Measurements from ENCODE around the gene RASAL1.

RASAL1 gene

DNA sequence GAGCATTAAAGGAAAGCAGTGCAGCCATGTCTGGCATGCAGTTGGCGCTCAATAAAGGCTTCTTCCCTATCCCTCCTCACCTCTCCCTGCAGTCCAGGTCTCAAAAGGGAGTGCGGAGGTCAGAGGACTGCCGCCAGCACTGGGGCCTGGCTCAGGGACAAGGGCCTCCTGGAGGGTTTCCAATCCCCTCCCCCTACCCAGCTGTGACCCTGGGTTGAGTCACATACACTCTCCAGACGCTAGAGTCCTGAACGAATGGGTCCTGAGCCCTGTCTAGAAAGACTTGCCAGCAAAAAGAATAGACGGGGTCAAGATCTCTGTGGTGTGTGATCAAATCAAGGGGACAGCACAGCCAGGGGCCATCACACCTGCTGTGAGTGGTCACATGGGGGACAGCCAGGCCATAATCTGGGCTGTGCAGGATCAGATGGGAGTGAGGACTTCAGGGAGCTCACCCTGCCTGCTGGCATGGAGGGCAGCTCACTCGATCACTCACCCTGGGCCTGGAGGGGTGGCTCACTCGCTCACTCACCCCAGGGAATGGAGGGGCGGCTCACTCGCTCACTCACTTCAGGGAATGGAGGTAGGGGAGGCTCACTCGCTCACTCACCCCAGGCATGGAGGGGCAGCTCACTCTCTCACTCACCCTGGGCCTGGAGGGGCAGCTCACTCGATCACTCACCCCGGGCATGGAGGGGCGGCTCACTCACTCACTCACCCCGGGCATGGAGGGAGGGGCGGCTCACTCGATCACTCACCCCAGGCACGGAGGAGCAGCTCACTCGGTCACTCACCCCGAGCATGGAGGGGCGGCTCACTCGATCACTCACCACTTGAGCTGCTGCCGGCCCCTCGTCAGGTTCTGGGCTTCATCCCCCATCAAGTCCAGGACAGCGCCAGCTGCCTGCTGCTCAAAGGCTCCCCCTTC lies 26.8 kb upstream of the RASAL1 start:
- no peak for DNase-seq

DNA sequence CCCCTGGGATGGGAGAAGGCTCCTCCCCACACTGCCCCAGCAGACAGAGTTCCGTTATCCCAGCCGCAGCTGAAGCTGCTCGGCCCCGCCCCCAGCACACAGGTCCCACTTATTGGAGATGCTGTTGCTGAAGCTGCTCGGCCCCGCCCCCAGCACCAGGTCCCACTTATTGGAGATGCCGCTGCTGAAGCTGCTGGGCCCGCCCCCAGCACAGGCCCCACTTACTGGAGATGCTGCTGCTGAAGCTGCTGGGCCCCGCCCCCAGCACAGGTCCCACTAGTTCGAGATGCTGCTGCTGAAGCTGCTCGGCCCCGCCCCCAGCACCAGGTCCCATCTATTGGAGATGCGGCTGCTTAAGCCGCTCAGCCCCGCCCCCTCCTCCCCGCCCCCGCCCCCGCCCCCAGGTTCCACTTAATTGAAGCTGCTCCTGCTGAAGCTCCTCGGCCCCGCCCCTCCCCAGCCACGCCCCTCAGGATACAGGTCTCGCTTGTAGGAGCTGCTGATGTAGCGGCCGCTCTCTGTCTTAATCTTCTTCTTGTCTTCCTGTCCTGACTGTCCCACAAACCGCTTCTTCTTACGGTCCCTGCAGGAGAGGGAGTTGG lies 26.0 kb upstream of the RASAL1 start:
- peak; percentile 36 for DNase-seq

DNA sequence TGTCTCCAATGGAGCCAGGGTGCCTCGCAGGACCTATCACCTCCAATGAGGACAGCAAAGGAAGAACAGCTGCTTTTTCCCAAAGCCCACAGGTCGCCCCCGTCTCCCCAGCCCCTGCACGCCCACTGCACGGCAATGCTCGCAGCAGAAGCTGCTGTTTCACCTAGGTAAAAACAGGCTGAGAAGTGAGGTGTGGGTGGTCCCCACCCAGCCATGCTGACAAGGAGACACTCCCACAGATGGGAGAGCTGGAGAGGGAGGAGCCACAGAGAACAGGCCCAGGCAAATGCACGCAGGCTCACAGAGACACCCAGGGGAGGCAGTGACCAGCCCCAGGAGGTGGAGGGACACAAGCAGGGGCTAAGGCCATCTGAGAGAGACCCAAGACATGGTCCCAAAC lies 24.4 kb upstream of the RASAL1 start:
- no peak for DNase-seq

DNA sequence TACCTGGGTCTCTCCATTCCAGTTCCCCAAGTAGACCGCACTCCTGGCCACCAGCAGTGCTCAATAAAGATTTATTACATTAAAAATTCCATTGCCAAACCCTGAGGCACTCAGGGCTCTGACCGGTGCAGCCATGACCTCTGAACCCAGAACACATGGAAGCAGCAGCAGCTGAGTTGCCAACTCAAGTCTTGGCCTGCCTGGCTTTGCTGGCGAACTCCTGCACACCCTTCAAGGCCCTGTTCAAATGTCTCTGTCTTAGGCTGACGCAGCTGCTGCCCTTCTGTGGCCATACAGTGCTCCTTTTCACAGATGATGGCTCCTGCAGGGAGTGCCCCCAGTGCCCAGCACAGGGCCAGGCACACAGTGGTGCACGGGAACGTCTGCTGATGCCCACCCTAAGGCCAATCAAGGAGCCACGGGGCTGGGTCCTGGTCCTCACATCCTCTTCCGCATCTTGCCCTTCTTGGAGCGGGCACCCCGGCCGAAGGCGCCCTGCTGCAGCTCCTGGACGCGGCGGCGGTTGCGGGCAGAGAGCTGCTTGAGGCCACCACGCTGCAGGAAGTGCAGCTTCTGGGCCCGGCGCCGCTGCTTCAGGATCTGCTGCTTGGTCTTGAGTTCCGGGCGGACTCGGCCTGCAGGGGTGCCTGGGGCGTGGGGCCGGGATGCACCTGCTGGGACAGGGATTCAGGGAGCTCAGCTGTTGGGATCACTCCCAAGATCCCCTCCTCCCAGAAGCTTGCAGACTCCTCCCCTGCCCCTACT lies 23.1 kb upstream of the RASAL1 start:
- no peak for DNase-seq

DNA sequence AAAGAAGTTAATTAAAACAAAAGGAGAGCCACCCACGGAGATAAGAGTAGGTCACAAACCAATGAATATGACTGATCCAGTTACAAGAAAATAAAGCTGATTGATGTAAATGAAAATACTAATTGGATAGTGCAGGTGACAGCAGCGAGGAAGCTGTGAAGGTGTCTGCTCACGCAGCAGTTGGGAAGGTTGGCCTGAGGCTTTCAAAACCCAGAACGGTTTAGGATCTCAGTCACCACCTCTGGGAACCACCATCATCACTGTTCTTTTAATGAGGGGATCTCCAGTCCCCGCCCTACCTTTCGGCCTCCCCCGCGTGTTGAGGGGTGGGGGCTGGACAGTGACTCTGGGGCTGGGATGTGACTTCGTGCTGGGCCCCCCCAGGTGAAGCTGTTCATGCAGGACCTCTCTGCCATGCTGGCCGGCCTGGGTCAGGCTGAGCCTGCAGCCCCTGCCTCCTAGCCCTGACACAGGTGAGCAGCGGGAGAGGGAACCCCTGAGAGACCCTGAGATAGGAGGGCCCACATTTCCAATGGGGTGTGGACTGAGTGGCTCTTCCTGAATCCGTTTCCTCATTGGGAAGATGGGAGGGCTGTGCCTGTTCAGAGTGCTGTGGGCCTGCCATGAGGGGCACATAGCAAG lies 21.8 kb upstream of the RASAL1 start:
- DNase-seq: no peak

DNA sequence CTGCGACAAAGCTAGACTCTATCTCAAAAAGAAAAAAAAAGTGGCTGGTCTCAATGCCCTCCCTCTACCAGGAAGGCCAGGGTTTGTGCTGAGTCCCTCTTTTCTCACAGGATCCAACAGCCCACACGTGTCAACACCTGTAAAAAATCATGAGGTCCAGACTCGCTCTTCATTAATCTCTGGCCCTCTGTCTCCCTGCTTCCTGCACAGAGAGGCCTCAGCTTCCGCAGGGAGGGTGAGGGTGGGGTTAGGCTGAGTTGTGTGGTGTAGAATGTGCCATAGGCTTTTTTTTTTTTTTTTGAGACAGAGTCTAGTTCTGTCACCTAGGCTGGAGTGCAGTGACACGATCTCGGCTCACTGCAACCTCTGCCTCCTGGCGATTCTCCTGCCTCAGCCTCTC lies 20.1 kb upstream of the RASAL1 start:
- DNase-seq: no peak

DNA sequence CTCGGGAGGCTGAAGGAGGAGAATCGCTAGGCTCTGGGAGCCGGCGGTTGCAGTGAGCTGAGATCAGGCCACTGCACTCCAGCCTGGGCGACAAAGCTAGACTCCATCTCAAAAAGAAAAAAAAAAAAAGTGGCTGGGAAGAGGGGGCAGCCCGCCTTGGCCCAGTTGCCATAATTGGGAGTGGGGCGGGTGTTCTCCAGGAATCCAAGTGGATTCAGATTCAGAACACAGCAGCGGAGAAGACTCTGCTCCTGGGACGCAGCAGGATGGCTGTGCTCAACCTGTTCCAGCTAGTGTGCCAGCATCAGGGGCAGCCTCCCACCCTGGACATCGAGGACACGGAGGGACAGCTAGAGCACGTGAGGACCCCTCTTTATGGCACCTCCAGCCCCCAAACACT lies 19.5 kb upstream of the RASAL1 start:
- no peak for DNase-seq

DNA sequence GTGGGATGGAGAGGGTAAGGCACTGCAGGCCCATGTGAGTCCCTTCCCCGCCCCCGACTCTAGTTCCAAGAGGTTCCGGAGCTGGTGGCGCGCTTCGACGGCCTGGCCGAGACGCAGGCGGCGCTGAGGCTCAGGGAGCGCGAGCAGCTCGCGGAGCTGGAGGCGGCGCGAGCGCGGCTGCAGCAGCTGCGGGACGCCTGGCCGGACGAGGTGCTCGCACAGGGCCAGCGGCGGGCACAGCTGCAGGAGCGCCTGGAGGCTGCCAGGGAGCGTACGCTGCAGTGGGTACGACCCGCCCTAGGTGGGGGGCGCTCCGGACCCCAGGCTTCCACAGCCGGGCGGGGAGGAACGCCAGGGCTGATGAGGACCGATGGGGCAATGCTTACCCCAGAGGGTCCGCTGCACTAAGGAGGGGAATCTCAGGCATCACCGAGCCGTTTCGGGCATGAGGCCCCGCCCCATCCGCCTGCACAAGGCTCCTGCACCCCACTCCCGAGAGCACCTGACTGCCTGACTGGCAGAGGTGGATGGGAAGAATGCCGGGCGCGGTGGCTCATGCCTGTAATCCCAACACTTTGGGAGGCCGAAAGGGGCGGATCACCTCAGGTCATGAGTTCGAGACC lies 18.9 kb upstream of the RASAL1 start:
- DNase-seq: peak; percentile 14

DNA sequence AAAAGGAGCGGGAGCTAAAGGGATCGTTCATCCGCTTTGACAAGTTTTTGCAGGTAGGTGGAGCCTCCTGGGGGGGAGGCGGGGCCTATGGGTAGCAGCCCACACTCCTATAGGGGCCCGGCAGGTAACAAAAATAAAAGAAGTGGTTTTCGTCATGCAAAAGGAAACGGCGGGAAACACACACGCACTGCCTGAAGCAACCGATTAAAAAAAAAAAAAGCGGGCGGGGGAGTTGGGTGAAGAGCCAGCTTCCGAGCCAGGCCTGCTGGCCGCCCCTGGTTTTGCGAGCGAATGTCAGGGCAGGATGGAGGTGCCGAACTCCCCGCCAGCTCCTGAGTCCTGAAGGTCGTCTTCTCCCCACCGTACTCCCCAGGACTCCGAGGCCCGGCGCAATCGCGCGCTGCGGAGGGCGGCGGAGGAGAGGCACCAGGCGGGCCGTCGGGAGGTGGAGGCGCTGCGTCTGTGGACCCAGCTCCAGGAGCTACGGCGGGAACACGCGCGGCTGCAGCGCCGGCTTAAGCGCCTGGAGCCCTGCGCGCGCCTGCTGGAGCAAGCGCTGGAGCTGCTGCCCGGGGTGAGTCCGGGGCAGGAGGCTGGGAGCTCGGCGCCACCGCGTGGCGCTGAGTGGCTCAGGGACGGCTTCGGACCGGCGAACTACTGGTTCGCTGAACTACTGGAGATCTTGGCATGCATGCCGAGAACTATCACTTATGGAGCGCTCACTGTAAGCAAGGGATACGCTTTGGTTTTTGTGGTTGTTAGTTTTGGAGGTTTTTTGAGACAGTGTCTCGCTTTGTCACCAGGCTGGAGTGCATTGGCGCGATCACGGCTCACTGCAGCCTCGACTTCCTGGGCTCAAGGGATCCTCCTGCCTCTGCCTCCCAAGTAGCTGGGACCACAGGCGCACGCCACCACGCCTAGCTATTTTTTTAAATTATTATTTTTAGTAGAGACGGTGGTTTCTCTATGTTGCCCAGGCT lies 17.6 kb upstream of the RASAL1 start:
- peak; percentile 67 for DNase-seq

DNA sequence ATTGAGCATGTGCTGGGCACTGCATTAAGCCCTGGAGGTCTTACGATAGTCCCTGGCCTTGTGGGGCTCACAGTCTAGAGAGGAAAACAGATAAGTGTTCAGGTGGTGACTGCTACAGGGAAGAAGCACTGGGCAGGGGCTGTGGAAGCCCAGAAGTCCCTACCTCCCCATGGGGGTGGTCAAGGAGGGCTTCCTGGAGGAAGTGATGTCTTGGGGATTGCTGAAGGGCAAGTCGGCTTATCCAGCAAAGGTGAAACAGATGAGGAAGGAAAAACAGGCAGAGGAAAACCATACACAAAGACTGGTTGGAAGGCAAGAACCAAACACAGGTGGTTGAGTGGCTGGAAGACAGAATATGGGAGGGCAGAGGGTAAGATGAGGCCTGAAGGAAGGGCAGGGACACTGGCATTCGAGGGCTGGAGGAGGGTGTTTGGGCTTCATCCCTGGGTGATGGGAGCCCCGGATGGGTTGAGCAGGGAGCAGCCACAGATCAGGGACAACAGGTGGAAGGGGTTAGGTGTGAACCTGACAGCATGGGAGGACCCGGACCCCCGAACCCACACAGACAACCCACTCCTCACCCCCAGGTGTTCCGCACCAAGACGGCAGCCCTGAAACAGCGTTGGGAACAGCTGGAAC lies 16.8 kb upstream of the RASAL1 start:
- DNase-seq: no peak

DNA sequence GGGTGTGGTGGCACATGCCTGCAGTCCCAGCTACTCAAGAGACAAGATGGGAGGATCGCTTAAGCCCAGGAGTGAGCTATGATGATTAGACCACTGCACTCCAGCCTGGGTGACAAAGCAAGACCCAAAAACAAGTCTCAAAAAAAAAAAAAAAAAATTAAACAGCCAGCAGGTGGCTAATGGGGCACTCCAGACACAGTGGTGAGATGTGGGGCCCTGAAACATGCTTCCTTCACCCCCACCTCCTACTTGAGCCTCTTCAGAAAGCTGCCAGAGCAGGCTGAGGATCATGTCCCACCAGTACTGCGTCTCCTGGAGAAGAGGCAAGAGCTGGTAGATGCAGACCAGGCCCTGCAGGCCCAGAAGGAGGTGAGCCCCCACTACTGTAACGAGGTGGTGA lies 16.1 kb upstream of the RASAL1 start:
- DNase-seq: no peak

DNA sequence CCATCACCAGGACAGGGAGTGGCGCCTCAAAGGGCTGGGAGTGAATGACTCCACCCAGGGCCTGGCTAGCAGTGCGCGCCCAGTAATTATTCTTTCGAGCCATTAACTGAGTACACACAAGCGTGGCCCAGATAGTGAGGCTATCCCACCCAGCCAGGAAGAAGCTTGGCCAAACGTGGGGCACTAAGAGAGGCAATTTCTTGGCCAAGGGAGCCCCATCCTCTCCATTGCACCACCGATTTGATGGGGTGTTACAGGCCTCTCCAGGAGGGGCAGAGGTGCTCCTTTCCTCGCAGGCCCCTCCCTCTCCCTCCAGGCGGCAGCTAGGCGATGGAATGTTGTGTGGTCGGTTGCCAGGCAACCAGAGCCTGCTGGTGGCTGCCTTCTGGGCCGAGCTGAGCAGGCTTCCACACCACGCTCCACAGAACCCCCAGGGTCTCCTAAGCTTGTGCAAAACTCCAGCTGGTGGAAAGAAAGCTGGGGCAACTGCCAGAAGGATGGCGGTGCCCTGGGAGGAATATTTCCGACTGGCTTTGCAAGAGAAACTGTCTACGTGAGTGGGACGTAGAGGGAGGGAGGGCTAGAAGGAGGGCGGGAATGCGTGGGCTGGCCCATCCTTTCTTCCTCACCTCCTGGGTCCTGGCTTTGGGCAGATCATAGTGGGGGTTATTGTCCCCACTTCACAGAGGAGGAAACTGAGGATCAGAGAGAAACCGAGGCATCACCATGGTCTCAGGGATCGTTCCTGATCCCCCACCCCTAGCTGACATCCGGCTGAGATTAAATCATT lies 14.0 kb upstream of the RASAL1 start, which contains the start of gene CFAP73:
Gene CFAP73, plus strand, starts transcription at position 364 of the 790 bp plus-strand sequence. Its CDS starts 134 bp downstream, at position 498.
- no peak for DNase-seq

DNA sequence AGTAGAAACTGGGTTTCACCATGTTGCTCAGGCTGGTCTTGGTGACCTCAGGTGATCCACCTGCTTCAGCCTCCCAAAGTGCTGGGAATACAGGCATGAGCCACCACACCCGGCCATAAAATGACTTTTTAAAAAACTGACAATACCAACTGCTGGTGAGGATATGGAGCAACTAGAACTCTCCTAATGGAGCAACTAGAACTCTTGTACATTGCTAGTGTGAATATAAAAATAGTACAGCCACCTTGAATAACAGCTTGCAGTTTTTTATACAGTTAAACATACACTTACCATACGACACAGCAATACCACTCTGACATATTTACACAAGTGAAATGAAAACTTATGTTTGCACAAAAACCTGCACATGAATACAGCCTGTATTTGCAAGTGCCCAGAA lies 11.4 kb upstream of the RASAL1 start:
- no peak for DNase-seq

DNA sequence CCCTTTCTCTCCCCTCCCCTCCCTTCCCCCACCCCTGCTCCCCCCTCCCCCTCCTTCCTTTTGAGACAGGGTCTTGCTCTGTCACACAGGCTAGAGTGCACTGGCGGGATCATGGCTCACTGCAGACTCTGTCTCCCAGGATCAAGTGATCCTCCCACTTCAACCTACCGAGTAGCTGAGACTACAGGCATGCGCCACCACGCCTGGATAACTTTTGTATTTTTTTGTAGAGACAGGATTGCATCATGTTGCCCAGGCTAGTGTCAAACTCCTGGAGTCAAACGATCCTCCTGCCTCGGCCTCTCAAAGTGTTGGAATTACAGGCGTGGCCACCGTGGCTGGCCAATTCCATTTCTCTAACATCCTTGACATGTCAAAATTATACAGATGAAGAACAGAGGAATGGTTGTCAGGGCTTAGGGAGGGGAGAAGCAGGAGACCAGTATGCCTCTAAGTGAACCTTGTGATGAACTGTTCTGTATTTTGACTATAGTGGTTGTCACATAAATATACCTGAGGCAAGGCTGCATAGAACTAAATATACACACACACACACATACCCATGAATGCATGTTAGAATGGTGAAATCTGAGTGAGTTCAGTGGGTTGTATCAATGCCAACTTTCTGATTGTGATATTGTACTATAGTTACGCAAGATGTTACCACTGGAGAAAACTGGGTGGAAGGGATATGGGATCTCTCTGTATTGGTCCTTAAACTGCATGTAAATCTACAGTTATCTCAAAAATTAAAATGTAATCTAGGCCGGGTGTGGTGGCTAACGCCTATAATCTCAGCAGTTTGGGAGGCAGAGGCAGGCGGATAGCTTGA lies 10.4 kb upstream of the RASAL1 start:
- DNase-seq: no peak

DNA sequence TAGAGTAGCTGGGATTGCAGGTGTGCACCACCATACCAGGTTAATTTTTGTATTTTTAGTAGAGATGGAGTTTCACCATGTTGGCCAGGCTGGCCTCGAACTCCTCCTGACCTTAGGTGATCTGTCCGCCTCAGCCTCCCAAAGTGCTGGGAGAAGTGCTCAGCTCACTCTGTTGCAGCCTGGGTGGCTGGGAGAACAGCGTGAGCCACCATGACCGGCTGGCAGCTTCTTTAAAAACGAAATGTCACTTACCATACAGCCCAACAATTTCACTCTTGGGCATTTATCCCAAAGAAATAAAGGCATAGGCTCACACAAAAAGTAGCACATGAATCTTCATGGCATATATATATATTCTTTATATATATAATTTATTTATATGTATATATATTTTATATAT lies 9.2 kb upstream of the RASAL1 start:
- DNase-seq: no peak

DNA sequence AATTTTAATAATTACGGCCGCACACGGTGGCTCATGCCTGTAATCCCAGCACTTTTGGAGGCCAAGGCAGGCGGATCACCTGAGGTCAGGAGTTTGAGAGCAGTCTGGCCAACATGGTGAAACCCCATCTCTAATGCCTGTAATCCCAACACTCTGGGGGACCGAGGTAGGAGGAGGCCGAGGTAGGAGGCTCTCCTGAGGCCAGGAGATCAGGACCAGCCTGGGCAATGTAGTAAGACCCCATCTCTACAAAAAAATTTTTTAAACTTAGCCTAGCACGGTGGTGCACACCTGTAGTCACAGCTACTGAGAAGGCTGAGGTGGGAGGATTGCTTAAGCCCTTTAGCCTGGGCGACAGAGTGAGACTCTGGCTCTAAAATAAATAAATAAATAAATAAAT lies 8.4 kb upstream of the RASAL1 start:
- no peak for DNase-seq

DNA sequence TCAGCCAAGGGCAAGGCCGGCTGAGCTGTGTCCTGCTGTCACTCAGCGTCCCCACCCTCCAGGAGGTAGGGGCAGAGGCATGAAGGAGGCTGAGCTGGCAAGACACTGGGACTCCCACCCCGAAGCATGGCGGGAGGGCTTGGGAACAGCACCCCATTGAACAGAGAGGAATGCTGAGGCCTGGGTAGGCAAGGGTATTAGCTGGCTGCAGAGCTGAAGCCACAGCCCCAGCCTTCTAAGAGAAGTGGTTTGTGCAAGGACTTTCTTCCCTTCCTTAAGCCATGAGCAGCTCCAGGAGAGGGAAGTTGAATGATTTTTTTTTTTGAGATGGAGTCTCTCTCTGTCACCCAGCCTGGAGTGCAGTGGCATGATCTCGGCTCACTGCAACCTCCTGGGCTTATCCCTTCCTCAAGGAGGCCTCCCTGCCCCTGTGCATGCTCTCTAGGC lies 7.3 kb upstream of the RASAL1 start:
- no peak for DNase-seq

DNA sequence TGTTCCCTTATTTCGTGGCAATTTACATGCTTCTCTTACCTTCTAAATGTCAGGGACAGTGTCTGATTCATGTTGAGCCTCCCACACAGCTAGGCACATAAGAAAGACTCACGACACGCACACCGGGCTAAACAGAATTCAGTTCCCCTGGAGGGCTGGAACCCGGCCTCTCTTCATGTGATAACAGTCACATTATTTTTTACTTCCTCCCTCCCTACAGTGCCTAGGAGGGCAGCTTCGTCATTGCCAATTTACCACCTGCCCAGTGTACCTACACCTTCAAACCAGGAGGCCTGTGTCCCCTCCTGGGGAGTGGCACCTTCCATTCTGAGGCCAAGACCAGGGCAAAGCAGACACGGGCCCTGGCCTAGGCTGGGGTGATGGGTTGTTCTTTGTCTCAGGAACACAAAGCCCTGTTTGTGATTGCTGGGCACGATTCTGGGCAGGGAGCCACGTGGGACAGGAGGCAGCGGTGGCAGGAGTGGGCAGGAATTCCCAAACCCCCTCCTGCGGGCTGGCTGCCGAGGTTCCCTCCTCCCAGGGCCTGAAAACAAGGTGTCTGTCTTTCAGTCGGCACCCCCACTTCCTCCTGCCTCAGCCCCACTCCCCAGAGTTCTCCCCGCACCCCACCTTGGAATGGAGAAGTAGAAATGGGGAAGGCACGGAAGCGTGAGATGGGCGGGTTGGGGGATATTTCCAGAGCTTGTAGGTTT lies 6.8 kb upstream of the RASAL1 start:
- peak; percentile 47 for DNase-seq
